ENCODE data around the gene PLEK.
"Not testable (repeated sequence)": the region's sequence is repeated elsewhere in the genome, so short reads cannot be mapped to it uniquely, and the experiment has no call there.

Gene PLEK

DNA sequence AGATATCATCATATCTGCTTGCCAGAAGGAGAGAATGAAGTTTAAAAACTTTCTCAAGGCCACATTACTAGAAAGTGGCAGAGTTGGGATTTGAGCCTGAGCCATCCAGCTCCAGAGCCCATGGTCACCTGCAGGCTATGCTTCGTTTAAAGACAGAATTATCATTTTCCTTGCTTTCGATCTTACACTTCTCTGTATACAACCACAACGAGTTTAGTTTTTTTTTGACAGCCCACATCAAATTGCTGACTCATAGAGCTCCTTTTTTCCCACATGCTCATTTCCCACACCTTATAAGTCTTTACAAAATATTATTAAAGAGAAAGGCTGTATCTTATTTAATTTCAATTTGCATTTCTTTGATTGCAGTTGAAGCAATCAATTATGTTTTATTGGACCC, 6.5 kb downstream of the PLEK start:
- Histone ChIP-seq H3K4me1 (no peaks in the 10 kb centered on the region), H3K9me3 (no peaks in the 10 kb centered on the region), H3K27me3 (no peaks in the 10 kb centered on the region), H3K4me3 (no peak overlapping the region), H3K36me3 (no peaks in the 10 kb centered on the region), H3K27ac (no peak overlapping the region)
- intact Hi-C loops (cut with DNase I; ENCODE audit: low total_unique reads) = no loop called here
- TF ChIP-seq CTCF (IDR thresholded peaks at IDR 0.05) = no peak
- DNase-seq = no peak

- H3K9me3 ChIP-seq = no peaks in the 10 kb centered on the region
- H3K4me1 ChIP-seq = no peaks in the 10 kb centered on the region
- H3K27ac ChIP-seq = no peak overlapping the region
- no peak for DNase-seq
- no peaks in the 10 kb centered on the region for H3K27me3 ChIP-seq
- no peak overlapping the region for H3K4me3 ChIP-seq
- no peak for TF ChIP-seq CTCF (IDR thresholded peaks at IDR 0.05)
- no peaks in the 10 kb centered on the region for H3K36me3 ChIP-seq
- intact Hi-C loops (cut with DNase I; ENCODE audit: low total_unique reads) = no loop called here
Observed at GRCh38 chr2:68372485-68372884, 7.4 kb downstream of the PLEK start.

DNA sequence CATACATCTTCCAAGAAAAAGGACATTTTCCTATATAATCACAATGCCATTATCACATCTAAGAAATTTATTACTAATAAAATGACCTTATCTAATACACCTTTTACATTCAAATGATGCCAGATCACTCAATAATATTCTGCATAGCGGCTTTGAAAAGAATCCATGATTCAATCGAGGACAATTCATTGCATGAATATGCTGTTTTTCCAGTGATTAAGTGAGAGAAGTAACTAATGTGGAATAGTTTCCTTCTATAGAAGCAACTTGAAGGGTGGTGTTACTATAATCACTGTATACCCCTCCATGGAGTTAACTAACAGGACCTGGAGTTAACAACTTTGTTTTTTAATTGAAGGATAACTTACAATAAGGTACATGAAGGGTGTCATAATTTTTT, 9.1 kb downstream of the PLEK start:
- TF ChIP-seq CTCF (IDR thresholded peaks at IDR 0.05) = no peak
- Histone ChIP-seq H3K27me3 (no peaks in the 10 kb centered on the region), H3K9me3 (no peaks in the 10 kb centered on the region), H3K4me3 (no peak overlapping the region), H3K27ac (no peak overlapping the region), H3K36me3 (no peaks in the 10 kb centered on the region), H3K4me1 (no peaks in the 10 kb centered on the region)
- intact Hi-C loops (cut with DNase I; ENCODE audit: low total_unique reads) = no loop called here
- DNase-seq = no peak

- Histone ChIP-seq H3K4me3 (no peak overlapping the region), H3K9me3 (no peaks in the 10 kb centered on the region), H3K27me3 (no peaks in the 10 kb centered on the region), H3K27ac (no peak overlapping the region), H3K4me1 (no peaks in the 10 kb centered on the region), H3K36me3 (no peaks in the 10 kb centered on the region)
- DNase-seq = no peak
- intact Hi-C loops (cut with DNase I; ENCODE audit: low total_unique reads) = no loop called here
- no peak for TF ChIP-seq CTCF (IDR thresholded peaks at IDR 0.05)
Observed at GRCh38 chr2:68375582-68375981, 10.5 kb downstream of the PLEK start.

GRCh38 chr2:68377137-68377780, 12.2 kb downstream of the PLEK start:
- no peak overlapping the region for H3K27ac ChIP-seq
- H3K27me3 ChIP-seq = no peaks in the 10 kb centered on the region
- no peak for TF ChIP-seq CTCF (IDR thresholded peaks at IDR 0.05)
- no peak overlapping the region for H3K4me3 ChIP-seq
- no peak for DNase-seq
- no peaks in the 10 kb centered on the region for H3K4me1 ChIP-seq
- H3K36me3 ChIP-seq = no peaks in the 10 kb centered on the region
- intact Hi-C loops (cut with DNase I; ENCODE audit: low total_unique reads) = no loop called here
- H3K9me3 ChIP-seq = no peaks in the 10 kb centered on the region

- DNase-seq; H3K27me3 ChIP-seq; H3K9me3 ChIP-seq; H3K27ac ChIP-seq; H3K4me3 ChIP-seq; H3K36me3 ChIP-seq; H3K4me1 ChIP-seq; intact Hi-C loops (cut with DNase I; ENCODE audit: low total_unique reads): not testable (repeated sequence)
Observed at GRCh38 chr2:68378779-68379178, 13.7 kb downstream of the PLEK start.
